ENCODE data around the gene KLHL25.

KLHL25 gene

DNA sequence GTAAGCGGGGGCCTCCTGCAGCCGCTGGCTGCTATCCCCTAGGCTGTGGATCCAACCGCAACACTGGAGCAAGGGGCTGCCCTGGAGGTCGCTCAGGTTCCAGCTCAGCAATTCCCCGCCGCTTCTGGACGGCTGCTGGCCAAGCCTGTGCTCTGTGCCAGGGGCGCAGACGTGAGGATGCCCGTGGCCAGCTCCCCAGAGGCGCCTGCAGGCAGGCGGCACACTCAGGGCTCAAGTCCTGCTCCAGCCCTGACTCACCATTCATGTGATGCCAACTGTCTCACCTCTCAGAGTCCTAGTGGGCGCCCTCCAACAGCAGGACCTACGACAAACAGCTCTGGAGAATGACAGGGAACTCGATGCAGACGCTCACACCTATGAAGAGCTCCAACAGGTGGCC, 31.6 kb downstream of the KLHL25 start:
- peaks cover 18% of the 10 kb centered on the region for H3K36me3 ChIP-seq (ENCODE audit: control insufficient read depth, low read depth, low read length)
- no peak overlapping the region for H3K9ac ChIP-seq (ENCODE audit: low read length)
- H3K9me3 ChIP-seq (ENCODE audit: control insufficient read depth, low read depth, low read length) = no peaks in the 10 kb centered on the region
- no peak overlapping the region for H3K27ac ChIP-seq (ENCODE audit: low read length)
- H3K4me1 ChIP-seq (ENCODE audit: control insufficient read depth, low read depth, low read length) = peaks cover 4% of the 10 kb centered on the region
- H3K27me3 ChIP-seq (ENCODE audit: control insufficient read depth, insufficient read depth, low read length) = no peaks in the 10 kb centered on the region
- H3K4me3 ChIP-seq (ENCODE audit: low read length) = no peak overlapping the region

DNA sequence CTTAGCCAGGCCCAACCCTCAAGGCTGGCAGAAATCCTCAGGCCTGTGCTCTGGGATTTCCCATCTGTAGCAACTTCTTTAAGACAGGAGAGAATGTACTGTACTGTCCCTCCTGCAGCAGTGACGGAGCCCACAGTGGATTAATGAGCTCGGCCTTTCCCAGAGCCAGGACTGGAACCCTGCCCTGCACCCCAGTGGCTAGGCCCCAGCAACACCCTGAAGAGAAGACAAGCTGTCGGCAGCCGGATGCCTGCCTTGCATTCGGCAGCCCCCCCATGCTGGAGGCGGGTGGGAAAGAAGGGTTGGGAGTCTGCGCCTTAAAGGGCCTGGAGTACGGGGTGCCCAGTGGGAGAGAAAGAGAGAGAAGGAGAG, 32.0 kb downstream of the KLHL25 start:
- H3K9me3 ChIP-seq (ENCODE audit: control insufficient read depth, low read depth, low read length) = no peaks in the 10 kb centered on the region
- no peaks in the 10 kb centered on the region for H3K27me3 ChIP-seq (ENCODE audit: control insufficient read depth, insufficient read depth, low read length)
- H3K9ac ChIP-seq (ENCODE audit: low read length) = no peak overlapping the region
- peaks cover 18% of the 10 kb centered on the region for H3K36me3 ChIP-seq (ENCODE audit: control insufficient read depth, low read depth, low read length)
- H3K4me3 ChIP-seq (ENCODE audit: low read length) = no peak overlapping the region
- H3K4me1 ChIP-seq (ENCODE audit: control insufficient read depth, low read depth, low read length) = peaks cover 4% of the 10 kb centered on the region
- no peak overlapping the region for H3K27ac ChIP-seq (ENCODE audit: low read length)

DNA sequence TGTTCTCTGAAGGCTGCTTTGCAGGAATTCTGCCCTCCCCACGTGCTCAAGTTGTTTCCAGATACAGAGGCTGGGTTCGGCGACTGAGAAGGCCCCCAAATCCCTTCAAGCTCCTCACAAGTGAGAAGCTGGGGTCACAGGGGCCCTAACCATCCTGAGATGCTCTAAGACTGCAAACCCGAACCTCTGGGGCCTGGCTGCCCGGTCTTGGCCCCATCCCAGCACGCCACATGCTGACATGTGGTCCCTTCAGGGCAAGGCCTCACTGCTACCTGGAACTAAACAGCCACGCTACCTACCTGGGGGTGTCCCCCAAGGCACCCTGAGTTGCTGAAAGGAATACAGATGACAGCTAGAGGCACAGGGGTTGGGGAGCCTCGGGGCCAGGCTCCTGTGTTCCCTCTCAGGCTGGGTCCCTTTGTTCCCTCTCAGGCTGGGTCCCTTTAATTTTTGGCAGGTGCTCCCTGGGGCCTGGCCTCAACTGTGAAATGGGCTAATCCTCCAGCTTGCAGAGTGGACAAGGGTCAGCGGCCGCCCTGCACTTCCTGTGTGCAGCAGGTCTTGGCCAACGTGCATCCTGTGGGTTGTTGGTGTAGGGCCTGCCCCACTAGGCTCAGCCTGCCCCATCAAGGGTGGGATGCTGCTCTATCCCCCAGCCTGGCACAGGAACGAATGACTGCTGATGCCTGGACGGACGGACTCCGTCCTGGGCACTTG, 32.5 kb downstream of the KLHL25 start:
- Histone ChIP-seq H3K27ac (ENCODE audit: low read length) (no peak overlapping the region), H3K9ac (ENCODE audit: low read length) (no peak overlapping the region), H3K4me1 (ENCODE audit: control insufficient read depth, low read depth, low read length) (peaks cover 4% of the 10 kb centered on the region), H3K4me3 (ENCODE audit: low read length) (no peak overlapping the region), H3K36me3 (ENCODE audit: control insufficient read depth, low read depth, low read length) (peaks cover 18% of the 10 kb centered on the region), H3K9me3 (ENCODE audit: control insufficient read depth, low read depth, low read length) (no peaks in the 10 kb centered on the region), H3K27me3 (ENCODE audit: control insufficient read depth, insufficient read depth, low read length) (no peaks in the 10 kb centered on the region)

DNA sequence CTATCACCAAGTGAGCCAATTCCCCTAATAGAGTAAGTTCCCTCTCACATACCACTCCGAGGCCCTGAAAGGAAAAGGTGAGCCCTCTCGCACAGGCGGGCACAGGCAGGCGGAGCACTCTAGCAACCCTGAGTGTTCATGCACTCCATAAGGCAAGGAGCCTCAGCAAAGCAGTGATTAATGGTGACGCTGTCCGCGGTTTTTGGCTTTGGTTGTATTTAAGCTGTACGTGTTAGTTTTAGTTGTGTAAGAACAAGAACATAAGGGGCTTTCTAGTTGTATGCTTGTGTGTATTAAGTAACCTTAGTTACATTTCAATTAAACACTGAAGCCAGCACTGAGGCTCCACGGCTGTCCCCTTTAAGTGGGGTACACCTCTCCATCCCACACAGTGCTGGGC, 33.1 kb downstream of the KLHL25 start:
- no peak overlapping the region for H3K9ac ChIP-seq (ENCODE audit: low read length)
- no peak overlapping the region for H3K27ac ChIP-seq (ENCODE audit: low read length)
- peaks cover 4% of the 10 kb centered on the region for H3K4me1 ChIP-seq (ENCODE audit: control insufficient read depth, low read depth, low read length)
- no peaks in the 10 kb centered on the region for H3K27me3 ChIP-seq (ENCODE audit: control insufficient read depth, insufficient read depth, low read length)
- no peak overlapping the region for H3K4me3 ChIP-seq (ENCODE audit: low read length)
- H3K36me3 ChIP-seq (ENCODE audit: control insufficient read depth, low read depth, low read length) = peaks cover 18% of the 10 kb centered on the region
- H3K9me3 ChIP-seq (ENCODE audit: control insufficient read depth, low read depth, low read length) = no peaks in the 10 kb centered on the region

DNA sequence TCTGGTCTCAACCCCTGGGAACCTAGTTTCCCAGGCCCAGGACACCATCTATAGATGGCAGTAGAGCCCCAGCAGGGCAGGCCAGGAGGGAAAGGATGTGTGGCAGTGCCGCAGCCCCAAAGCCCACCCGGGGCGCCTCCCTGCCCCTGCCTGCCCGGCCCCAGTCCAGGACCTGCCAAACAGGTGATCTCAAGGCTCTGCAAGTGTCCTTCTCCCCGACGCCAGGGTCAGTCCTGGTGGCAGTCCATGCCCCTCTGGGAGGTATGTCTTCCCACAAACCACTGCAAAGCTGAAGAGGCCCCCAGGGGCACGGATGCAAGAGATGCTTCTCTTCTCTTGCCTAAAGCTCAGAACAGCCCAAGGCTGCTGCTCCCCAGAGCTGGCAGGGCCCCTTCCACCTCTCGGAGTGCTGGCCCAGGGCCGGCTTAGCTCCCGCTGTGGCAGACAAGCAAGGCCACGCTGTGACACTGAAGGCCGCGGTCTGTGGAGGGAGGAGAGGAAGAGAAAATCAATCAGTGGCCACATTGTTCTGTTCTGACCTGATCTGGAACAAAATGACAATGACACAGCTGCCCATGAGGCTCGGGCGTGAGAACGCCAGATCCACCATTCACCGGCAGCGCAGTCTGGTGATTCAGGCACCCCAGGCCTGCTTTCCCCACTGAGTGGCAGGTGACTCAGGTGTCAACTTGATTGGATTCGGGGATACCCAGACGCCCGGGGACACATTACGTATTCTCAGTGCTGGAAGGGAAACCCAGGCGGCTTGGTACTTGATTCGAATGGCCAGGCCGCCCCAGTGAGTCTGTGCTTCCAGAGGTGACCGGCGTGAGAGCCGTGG, 34.0 kb downstream of the KLHL25 start:
- Histone ChIP-seq H3K9me3 (ENCODE audit: control insufficient read depth, low read depth, low read length) (no peaks in the 10 kb centered on the region), H3K9ac (ENCODE audit: low read length) (no peak overlapping the region), H3K4me1 (ENCODE audit: control insufficient read depth, low read depth, low read length) (no peaks in the 10 kb centered on the region), H3K4me3 (ENCODE audit: low read length) (no peak overlapping the region), H3K27ac (ENCODE audit: low read length) (no peak overlapping the region), H3K27me3 (ENCODE audit: control insufficient read depth, insufficient read depth, low read length) (no peaks in the 10 kb centered on the region), H3K36me3 (ENCODE audit: control insufficient read depth, low read depth, low read length) (peaks cover 18% of the 10 kb centered on the region)

DNA sequence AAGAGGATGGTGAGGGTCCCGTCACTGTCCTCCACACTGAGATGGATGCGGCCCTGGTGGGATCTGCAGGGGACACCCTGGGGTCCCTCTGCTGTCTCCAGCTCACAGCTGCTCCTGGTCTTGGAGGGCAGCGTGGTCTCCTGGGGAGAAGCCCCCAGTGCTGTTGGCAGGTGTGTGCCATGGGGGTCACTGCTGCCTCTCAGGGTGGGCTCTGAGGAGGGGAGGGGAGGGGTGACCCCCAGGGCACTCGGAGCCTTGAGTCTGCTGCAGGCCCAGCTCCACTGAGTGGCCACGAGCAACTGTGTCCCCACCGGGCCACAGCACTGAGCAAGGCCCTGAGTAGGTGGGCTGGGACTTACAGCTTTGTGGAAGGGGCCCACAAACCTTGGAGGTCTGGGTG, 34.7 kb downstream of the KLHL25 start:
- Histone ChIP-seq H3K27me3 (ENCODE audit: control insufficient read depth, insufficient read depth, low read length) (no peaks in the 10 kb centered on the region), H3K4me1 (ENCODE audit: control insufficient read depth, low read depth, low read length) (no peaks in the 10 kb centered on the region), H3K36me3 (ENCODE audit: control insufficient read depth, low read depth, low read length) (peaks cover 18% of the 10 kb centered on the region), H3K9ac (ENCODE audit: low read length) (no peak overlapping the region), H3K27ac (ENCODE audit: low read length) (no peak overlapping the region), H3K9me3 (ENCODE audit: control insufficient read depth, low read depth, low read length) (no peaks in the 10 kb centered on the region), H3K4me3 (ENCODE audit: low read length) (no peak overlapping the region)

DNA sequence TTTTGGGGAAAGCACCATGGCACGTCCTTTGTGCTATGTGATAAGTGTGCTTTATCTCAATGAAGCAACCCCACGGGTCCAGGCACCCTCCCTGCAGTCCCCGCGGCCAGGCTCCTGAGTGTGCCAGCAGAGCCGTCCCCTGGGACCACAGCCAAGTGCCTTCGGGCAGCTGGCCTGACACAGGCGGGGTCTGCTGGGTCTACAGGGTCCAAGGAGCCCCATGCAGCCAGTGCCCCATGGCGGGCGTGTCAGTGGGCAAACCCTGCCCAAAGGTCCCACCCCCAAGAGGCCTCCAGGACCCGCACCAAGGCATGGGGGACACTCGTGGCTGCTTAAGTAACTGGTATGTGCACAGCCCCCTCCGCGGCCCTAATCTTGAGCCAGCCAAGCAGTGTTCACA, 35.3 kb downstream of the KLHL25 start:
- no peak overlapping the region for H3K4me3 ChIP-seq (ENCODE audit: low read length)
- H3K36me3 ChIP-seq (ENCODE audit: control insufficient read depth, low read depth, low read length) = peaks cover 18% of the 10 kb centered on the region
- no peaks in the 10 kb centered on the region for H3K4me1 ChIP-seq (ENCODE audit: control insufficient read depth, low read depth, low read length)
- H3K27me3 ChIP-seq (ENCODE audit: control insufficient read depth, insufficient read depth, low read length) = no peaks in the 10 kb centered on the region
- H3K9ac ChIP-seq (ENCODE audit: low read length) = no peak overlapping the region
- H3K27ac ChIP-seq (ENCODE audit: low read length) = no peak overlapping the region
- H3K9me3 ChIP-seq (ENCODE audit: control insufficient read depth, low read depth, low read length) = no peaks in the 10 kb centered on the region

DNA sequence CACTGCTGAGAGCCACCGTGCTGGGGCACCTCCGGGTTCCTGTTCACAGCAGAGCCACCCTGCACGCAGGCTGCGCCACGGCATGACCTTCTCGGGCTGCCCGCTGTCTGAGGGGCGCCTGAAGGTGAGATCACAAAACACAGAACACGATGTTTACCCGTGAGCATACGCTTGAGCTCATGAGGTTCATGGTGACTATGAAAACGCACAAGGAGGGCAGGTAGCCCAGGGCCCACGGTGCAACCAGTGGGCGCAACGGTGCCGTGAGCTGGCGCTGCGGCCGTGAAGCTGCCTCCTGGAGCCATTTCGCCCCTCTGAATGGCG, 36.1 kb downstream of the KLHL25 start:
- Histone ChIP-seq H3K27ac (ENCODE audit: low read length) (no peak overlapping the region), H3K27me3 (ENCODE audit: control insufficient read depth, insufficient read depth, low read length) (no peaks in the 10 kb centered on the region), H3K4me3 (ENCODE audit: low read length) (no peak overlapping the region), H3K36me3 (ENCODE audit: control insufficient read depth, low read depth, low read length) (peaks cover 18% of the 10 kb centered on the region), H3K4me1 (ENCODE audit: control insufficient read depth, low read depth, low read length) (no peaks in the 10 kb centered on the region), H3K9ac (ENCODE audit: low read length) (no peak overlapping the region), H3K9me3 (ENCODE audit: control insufficient read depth, low read depth, low read length) (no peaks in the 10 kb centered on the region)

DNA sequence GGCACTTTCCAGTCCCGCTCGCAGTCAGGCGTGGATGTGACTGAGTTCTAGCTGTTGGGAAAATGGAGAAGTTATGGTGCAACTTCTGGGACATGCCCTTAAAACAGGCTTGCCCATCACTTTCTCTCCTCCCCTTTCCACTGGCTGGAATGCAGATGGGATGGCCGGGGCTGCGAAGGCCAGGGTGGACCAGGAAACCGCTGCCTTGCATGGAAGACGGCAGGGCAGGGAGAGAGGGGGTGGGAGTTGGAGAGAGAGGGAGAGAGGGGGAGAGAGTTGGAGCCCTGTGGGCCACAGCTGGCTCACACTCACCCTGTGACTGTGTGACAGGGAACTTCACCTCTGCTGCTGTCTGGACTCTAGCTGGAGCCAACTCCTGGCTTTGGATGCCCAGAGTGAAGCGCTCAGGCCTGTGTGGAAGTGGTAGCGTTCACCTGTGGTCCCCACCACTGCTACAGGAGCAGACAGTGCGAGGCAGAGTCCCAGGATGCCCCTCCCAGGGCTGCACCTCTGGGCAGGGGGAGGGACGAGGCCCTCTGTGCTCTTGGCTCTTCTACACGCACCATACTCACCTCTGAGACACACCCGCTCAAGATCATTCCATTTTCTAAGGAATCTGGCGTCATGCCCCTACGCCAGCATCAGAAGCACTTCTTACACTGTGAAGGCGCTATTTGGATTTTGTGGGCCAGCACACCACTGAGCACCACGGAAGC, 36.6 kb downstream of the KLHL25 start:
- H3K36me3 ChIP-seq (ENCODE audit: control insufficient read depth, low read depth, low read length) = peaks cover 15% of the 10 kb centered on the region

DNA sequence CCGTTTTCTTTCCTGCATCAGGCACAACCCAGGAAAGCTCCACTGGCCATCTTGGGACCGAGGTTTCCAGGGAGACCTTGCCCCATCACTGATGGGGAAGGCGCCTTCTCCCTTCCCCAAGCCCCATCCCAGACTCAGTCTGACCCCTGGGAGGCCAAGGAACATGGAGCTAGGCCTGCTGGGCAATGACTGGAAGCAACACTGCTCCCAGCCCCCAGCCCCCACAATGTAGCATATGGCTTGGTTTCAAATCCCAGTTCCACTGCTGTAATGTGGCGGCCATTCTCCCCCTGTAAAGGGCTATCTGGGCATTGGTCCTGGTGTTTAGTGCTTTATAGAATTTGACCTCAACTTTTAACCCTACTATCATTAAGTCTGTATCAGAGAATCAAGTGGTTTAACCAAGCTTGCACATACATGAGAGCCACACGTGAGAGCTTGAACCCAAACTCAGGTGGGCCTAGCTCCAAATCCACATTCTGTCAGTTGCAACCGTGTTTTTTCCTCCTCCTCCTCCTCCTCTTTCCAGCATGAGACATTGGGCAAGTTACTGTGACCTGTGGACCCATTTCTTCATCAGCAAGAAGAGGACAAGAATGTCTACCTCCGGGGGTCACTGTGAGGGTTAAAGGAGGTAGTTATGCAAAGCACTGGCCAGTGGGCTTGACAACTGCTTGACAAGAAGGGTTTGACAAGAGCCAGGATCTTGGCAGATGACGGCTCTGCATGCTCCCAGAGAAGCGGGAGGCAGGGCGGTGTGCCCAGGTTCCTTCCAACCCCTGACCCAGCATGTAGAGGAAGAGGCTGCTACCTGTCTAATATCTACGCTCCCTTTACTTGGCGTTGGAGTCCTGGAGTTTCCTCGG, 37.4 kb downstream of the KLHL25 start:
- Histone ChIP-seq H3K4me3 (ENCODE audit: low read length) (no peak overlapping the region), H3K4me1 (ENCODE audit: control insufficient read depth, low read depth, low read length) (peaks cover 7% of the 10 kb centered on the region), H3K27ac (ENCODE audit: low read length) (no peak overlapping the region), H3K27me3 (ENCODE audit: control insufficient read depth, insufficient read depth, low read length) (no peaks in the 10 kb centered on the region), H3K9me3 (ENCODE audit: control insufficient read depth, low read depth, low read length) (no peaks in the 10 kb centered on the region), H3K36me3 (ENCODE audit: control insufficient read depth, low read depth, low read length) (peaks cover 15% of the 10 kb centered on the region), H3K9ac (ENCODE audit: low read length) (no peak overlapping the region)

More for the DNA sequence above, 36.6 kb downstream of the KLHL25 start:
- Histone ChIP-seq H3K4me1 (ENCODE audit: control insufficient read depth, low read depth, low read length) (no peaks in the 10 kb centered on the region), H3K27ac (ENCODE audit: low read length) (no peak overlapping the region), H3K9me3 (ENCODE audit: control insufficient read depth, low read depth, low read length) (no peaks in the 10 kb centered on the region), H3K27me3 (ENCODE audit: control insufficient read depth, insufficient read depth, low read length) (no peaks in the 10 kb centered on the region), H3K4me3 (ENCODE audit: low read length) (no peak overlapping the region), H3K9ac (ENCODE audit: low read length) (no peak overlapping the region)

Measured in iPS-18a (cell line).